Activated CD8-positive, alpha-beta memory T cell treated with anti-CD3 and anti-CD28 coated beads, Interleukin-2, amount 50 U/mL, for 48 hours (primary cell): ENCODE results near the gene PVRIG.
"Not testable (repeated sequence)": the region's sequence is repeated elsewhere in the genome, so short reads cannot be mapped to it uniquely, and the experiment has no call there.

Experiments used
- DNase-seq: peaks from one replicate; pipeline ENCODE4 v3.0.0-alpha.2; 2020

PVRIG gene

DNA sequence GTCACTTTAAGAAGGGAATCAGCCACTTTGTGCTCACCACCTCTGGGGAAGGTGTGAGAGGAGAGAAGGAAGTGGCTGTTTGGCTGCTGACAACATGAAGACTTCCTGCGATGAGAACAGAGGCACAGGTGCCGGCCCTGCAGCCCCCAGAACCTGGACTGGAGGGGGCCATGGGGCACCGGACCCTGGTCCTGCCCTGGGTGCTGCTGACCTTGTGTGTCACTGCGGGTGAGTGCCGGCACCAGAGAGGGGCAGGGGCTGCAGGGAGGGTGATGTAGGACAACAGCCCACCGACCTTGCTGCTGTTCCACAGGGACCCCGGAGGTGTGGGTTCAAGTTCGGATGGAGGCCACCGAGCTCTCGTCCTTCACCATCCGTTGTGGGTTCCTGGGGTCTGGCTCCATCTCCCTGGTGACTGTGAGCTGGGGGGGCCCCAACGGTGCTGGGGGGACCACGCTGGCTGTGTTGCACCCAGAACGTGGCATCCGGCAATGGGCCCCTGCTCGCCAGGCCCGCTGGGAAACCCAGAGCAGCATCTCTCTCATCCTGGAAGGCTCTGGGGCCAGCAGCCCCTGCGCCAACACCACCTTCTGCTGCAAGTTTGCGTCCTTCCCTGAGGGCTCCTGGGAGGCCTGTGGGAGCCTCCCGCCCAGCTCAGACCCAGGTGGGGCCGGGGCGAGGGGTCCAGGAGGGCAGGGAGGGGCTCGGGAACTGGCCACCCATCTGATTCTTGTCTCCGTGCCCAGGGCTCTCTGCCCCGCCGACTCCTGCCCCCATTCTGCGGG, at the start of gene PVRIG:
Gene PVRIG, plus strand, starts transcription at position 149 of the 785 bp plus-strand sequence. Its CDS starts 22 bp downstream, at position 171.
- peak; percentile 75 for DNase-seq

DNA sequence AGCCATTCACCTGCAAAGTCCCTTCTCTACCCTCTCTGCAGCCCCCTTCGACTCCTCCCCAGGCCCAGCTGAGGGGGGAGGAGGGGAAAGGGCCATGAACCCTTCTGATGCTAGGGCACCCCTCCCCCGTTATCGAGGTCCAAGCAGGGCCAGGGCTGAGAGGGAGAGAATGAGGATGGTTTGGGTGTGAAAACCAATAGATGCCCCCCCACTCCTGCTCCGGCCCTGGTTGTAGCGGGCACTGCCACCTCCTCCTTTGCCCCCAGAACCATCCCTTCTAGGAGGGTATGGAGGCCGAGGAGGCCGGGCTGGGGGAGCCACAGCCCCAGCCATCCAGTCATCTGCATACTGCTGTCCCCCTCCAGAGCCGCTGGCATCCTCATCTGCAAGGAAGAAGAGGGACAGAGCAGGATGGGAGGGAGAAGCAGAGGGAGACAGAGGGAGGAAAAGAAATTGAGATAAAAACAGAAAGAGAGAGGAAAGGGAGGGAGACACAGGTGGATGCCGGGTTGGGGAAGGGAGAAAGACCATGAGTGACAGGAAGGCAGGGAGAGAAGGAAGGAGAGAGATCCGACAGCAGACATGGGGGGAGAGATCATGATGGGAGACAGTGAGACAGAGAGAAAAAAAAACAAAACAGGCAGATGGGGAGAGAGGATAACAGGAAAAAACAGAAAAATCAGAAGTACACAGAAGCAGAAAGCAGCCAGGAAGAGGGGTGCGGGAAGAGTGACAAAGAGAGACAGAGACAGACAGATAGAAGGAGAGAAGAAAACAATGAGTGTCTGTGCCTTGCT, 49.5 kb upstream of the PVRIG start:
- no peak for DNase-seq

DNA sequence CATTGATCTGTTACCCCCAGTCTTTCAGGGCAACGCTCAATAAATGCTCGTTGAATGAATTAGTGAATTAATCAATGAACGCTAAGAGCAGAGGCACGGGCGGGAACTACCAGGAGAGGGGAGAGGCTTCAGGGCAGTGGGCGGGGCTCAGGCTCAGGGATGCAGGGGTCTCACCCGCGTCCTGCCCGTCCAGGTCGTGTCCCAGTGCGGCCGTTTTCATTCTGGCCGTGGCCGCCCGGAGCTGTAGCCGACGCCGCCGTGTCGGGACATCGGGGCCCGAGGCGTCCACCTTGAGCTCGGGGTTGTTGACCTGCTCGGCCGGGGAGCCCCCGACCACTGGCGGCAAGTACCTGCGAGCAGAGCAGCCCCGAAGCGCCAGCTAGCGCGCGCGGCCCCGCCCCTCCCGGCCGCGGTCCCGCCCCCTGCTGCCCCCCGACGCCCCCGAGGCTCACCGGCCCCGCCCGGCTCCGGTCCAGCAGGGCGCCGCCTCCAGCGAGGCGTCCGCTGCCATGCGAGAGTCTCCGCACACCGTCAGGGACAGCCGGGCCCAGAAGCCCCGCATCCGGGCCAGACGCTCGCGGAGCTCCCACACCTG, 48.6 kb upstream of the PVRIG start:
- no peak for DNase-seq

DNA sequence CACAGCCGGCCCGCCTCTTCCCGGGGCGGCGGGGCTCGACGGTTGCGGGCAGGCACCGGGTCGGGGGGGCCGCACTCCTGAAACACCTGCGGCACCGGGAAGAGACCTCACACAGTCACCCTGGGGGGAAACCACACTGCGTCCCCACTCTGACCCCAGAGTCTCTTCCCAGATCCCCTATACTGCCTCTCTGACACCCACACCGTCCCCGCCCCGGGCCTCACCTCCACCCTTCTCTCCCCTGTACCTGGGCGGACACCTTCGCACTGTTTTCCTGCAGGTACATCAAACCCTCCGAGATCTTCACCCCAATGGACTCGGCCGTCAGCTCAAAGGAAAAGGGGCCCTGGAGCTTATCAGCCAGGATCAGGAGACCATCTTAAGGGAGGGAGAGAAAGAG, 47.9 kb upstream of the PVRIG start:
- no peak for DNase-seq

DNA sequence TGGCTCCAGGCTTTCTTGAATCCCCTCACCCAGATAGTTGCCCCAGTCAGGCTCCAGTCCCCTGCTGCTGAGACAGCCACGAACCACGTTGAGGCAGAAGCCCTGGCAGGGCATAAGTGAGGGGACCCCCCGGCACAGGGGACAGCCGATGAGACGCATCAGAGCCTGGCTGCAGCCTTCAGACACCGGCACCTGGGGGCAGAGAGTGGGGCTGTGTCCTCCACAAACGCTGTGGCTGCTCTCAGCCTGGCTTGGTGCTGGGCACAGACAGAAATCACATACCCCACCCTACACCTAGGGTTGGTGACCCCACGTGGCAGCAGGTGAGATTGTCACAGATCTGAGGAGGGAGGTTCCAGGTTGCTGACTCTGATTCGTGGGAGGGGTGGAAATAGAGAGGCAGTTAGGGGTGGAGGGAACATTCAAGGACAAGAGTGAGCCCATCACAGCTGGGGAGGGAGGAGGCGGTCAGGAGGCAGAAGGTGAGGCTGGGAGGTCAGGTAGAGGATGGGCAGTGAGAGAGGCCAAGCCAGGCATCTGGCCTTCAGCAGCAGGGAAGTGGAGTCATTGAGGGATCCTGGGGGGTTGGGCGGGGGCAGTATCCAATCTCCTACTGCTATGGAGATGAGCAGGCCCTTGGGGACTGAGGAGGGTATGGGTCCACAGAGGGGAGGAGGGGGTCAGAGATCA, 45.8 kb upstream of the PVRIG start:
- DNase-seq: no peak

DNA sequence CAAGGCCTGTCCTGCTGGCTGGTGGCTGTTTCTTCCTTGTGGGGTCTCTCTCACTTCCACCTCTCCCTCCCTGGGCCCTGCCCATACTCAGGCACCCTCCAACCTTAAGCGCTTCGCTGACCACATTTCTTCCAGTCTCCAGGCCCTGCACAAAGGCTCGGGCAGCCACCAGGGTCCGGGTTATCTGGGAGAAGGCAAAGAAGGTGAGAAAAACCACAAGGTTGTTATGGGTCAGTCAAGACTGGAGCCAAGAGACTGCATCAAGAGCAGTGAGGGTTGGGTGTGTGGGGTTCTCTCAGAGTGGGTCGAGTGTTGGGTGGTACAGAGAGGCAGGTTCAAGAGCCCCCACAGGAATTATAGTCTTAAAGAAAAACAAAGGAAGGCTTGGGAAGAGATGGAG, 45.2 kb upstream of the PVRIG start:
- no peak for DNase-seq

DNA sequence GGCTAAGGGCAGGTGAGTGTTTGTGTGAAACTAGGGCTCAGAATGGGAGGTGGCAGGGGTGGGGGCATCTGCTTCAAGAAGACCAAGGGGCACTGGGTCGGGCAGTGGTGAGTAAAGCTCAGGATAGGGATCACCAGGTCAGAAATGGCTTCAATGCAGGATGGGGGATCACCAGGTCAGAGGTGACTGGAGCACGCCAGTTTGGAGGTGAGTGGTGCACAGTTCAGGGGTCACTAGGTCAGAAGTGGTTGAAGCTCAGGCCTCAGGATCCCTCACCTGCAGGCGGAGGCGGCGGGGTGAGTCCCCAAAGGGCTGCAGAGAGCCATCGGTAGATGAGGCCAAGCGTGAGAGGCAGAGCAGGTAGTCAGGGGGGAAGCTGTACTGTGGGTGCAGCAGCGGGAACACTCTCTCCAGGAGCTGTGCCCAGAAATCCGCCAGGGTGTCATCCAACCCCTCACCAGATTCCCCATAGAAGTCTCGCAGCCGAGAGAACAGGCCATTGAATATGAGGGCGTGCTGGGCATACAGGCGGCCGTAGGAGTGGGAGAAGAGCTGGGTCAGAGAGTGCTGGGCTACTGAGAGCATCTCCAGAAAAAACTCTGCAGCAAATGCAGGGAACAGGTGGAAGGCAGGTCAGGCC, 44.3 kb upstream of the PVRIG start:
- DNase-seq: no peak

DNA sequence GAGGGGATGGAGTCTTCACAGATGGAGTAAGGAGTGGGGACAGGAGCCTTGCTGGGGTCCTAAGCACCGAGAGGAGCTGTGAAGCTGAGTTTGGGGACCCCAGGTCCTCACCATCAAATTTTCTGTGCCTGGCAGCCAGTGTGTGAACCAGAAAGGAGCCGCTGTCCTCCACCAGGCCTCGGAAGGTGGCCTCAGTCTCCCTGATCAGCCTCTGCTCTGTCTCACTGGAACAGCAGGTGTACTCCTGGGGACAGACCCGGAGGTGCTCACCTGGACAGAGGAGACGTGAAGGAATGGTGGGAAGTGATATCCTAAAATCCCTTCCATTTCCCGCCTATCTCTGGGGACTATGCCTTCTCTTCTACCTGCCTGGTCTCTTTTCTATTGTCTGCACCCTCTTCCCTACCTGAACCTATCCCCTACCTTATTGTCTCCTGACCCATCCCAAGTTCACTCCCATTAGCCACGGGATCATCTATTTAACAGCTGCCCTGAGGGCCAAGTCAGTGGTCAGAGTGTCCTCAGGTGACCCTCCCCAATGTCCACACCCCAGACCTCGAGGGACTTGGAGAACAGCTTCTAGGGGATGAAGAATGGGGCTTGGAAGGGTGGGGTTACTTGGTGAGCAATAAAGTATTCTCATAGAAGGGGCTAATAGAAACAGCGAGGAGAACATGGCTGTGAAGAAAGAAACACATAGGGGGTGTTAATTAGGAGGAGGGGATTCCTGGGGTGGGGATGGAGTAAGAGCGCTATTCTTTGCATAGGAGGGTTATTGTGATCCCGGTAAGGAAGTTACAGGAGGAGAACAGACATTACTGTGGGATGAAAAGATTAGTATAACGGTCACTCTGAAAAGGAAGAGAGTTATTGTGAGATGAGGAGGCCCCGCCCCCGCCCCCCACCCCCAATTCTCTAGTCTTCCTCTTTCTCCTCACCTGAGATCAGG, 43.4 kb upstream of the PVRIG start:
- DNase-seq: no peak

DNA sequence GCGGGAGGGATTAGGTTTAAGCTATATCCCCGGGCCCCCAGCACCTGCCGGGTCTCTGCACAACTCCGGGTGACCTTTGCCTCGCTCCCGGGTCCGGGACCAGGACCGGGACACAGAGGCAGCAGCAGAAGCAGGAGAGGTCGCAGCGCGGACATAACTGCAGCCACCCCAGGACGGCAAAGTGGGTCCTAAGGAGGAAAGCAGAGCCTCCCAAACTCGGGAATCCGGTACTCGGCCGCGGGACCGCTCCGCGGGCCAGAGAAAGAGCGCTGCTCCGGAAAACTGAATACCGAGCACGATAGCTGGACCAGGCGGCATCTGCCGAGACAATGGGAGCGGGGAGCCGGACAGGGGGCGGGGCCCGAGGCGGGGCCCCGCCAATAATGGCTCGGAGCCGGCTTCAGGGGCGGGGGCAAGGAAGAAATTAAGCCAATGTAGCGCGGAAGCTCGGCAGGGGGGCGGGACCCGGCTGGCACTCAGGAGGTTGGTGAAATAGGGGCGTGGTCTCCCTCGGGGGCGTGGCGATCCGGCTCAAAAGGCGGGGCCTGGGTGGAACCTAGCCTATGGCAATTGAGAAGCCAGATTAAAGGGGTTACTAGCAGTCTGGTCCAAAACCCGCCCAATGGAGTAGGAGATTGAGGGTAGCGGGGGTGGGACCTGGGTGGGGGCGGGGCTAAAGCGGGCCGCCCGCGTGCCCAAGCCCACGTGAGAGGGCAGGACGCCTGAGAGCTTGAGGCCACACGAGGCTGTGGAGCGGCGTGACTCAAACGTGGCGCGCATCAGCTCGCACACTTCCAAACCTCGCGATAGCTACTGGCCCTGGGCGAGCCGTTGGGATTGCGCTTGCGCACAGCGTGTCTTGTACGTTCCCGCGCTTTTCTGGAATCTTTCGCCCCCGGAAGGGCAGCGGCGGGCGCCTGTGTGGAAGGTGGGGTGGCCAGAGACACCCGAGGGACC, 42.4 kb upstream of the PVRIG start, which contains the start of the genes GPC2 and STAG3:
Gene GPC2, minus strand, starts transcription at position 337 of the 957 bp plus-strand sequence. Its CDS starts 182 bp downstream, at position 155.
Gene STAG3, plus strand, starts transcription at position 874 of the 957 bp plus-strand sequence. CDS start 2,639 bp downstream, outside the sequence.
- peak; percentile 99 for DNase-seq

DNA sequence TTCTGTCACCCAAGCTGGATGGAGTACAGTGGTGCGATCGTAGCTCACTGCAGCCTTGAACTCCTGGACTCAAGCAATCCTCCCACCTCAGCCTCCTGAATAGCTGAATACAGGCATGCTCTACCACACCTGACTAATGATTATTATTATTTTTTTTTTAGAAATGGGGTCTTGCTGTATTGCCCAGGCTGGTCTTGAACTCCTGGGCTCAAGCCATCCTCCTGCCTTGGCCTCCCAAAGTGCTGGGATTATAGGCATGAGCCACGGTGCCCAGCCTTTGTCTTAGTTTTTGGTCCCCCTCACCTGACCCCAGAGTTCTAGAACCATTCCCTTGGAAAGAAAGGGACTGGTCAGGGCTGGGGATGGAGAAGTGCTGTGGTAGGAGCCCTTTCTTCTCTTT, 39.7 kb upstream of the PVRIG start:
- DNase-seq: not testable (repeated sequence)

DNA sequence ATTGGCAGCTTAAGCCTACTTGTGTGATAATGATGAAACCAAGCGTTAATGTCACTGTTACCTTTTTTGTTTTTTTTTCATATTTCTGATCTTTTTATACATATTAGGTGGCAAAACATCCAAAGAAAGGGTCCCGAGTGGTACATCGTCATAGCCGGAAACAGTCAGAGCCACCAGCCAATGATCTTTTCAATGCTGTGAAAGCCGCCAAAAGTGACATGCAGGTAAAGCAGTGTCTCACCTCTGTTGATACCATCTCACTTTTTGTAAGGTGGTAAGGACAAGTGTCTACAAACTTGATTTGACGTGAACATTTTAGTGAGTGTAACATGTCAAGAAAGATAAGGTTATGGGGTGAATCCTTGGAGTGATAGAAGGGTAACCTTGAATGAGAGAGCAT, 37.1 kb upstream of the PVRIG start:
- DNase-seq: not testable (repeated sequence)

DNA sequence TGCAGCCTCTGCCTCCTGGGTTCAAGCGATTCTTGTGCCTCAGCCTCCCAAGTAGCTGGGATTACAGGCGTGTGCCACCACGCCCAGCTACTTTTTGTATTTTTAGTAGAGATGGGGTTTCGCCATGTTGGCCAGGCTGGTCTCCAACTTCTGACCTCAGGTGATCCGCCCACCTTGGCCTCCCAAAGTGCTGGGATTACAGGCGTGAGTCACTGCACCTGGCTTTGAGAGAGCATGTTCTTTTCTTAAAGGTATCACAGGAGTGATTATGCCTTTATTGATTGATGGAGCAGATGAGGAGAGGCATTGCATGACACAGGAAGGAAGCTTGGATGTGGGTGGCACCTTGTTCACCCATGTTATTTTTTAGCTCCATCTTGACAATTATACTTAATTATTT, 36.7 kb upstream of the PVRIG start:
- DNase-seq: not testable (repeated sequence)

DNA sequence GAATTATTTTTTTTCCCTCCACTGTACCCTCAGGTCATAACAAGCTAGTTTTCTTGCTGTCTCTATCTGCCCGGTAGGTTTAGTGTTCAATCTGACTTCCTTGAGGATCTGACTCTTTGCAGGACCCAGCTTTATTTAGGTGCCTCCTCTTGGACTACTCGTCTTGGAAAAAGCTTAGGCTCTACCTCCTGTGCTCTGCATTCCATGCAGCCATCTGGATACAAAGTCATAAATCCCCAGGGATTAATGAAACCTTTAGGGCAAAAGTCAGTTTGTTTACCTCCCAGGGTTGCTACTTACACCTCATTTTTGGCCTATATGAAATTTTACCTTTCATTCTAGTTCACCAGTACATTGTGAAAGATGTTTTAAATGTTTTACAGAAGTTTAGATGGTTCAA, 34.0 kb upstream of the PVRIG start:
- DNase-seq: no peak

DNA sequence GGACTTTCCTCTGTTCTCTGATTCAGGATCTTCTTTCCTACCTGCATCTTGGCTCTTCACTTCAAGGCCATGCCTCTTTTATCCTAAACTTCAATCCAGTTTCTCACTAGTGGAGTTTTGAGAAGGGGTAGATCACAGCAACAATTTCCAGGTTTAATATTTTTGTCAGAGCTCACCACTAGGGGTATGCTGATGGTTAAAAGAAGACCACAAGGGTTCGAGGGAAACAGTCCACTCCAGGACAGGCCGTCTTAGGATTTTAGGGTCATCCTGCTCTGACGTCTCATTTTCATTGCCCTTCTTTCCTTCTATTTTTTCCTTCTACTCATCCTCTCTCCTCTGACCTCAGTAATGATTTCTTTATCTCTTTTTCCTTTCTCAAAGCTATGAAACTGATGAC, 30.7 kb upstream of the PVRIG start:
- DNase-seq: no peak

DNA sequence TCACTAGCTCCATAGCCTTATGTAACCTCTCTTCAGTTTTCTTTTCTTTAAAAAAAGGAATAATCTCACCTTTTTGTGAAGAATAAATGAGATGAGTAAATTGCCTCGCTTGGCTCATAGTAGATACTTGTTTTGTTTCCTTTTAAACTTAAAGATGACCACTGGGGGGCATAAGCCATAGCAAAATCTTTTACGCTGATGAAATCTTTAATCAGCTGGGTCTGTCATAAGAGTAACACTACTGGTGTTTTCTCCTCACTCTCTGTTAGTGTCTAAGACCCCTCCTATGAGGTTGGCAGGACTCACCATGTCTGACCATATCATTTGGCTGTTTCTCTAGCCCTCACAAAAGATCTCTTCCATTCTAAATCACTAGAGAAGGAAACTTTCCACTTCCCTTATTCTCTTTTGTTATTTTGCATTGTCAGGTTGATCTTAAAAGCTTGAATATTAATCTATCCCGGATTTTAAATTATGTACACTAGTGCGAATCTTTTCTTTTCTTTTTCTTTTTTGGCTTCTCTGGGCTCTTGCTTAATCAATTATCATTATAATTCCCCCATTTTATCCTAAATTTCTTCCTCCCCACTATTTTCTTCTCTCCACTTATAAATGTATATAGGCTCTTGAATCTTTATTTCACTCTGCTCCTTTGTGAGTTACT, 29.6 kb upstream of the PVRIG start:
- DNase-seq: no peak

DNA sequence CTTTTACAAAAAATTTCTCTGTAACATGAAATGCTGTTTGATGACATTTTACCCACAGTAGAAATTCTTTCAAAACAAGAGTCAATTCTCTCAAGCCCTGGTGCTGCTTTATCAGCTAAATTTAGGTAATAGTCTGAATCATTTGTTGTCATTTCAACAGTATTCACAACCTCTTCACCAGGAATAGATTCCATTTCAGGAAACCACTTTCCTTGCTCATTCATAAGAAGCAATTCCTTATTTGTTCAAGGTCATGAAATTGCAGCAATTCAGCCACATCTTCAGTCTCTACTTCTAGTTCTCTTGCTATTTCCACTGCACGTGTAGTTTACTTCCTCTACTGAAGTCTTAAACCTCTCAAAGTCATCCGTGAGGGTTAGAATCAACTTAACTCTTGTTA, 28.0 kb upstream of the PVRIG start:
- no peak for DNase-seq

DNA sequence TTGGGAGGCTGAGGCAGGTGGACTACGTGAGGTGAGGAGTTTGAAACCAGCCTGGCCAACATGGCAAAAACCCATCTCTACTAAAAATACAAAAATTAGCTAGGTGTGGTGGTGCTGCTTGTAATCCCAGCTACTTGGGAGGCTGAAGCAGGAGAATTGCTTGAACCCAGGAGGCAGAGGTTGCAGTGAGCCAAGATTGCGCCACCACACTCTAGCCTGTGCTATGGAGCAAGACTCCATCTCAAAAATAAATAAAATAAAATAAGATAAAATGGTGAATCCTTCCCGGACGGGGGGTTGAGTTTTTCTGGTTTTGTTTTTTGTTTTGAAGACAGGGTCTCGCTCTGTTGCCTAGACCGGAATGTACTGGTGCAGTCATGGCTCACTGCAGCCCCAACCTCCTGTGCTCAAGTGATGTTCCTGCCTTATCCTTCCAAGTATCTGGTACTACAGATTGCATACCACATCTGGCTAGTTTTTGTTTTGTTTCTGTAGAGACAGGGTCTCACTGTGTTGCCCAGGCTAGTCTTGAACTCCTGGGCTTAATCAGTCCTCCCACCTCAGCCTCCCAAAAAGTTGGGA, 27.4 kb upstream of the PVRIG start:
- DNase-seq: not testable (repeated sequence)

DNA sequence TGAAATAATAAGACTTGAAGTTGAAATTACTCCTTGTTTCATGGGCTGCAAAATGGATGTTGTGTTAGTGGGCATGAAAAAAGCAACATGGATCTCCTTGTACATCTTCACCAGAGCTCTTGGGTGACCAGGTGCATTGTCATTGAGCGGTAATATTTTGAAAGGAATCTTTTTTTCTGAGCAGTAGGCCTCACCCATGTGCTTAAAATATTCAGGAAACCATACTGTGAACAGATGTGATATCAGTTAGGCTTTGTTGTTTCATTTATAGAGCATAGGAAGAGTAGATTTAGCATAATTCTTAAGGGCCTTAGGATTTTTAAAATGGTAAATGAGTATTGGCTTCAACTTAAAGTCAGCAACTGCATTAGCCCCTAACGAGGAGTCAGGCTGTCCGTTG, 26.8 kb upstream of the PVRIG start:
- no peak for DNase-seq

DNA sequence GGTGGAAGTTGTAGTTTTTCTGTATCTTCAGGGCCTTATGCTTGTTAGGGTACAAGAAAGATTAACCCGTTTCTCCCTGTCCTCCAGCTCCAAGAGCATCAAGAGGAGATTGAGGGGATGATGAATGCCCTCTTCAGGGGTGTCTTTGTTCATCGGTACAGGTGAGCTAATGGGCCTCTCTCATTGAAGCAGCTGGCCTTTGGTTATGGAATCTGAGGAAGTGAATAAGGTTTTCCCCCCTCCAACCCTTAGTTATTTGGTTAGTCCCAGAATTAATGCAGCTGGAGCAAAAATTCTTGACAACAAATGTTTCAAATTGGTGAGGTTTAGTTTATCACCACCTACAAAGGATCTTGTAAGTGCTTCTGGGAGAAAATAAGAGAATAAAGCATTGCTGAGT, 24.5 kb upstream of the PVRIG start:
- no peak for DNase-seq
